RWPE2 (cell line): Measurements from ENCODE around the gene HUS1.

Source experiments
- ATAC-seq: fragments of 200-7000 bp; cut with Tn5 transposase; 3 replicates; pipeline ENCODE4 v1.9.1; 2021; ENCODE audit warnings: low read depth
- DNase-seq: peaks from one replicate; pipeline ENCODE4 v3.0.0-alpha.2; 2020; ENCODE audit warnings: low spot score
- H3K27ac ChIP-seq: fragments of 450-650 bp; 2 replicates; pipeline ENCODE4 v1.5.1; 2017; ENCODE audit warnings: mild to moderate bottlenecking; ENCODE audit not compliant: poor library complexity, severe bottlenecking
- H3K27me3 ChIP-seq: fragments of 250-450 bp; sonication (Bioruptor Pico); 2 replicates; pipeline ENCODE4 v1.5.1; 2021; ENCODE audit warnings: mild to moderate bottlenecking, moderate library complexity; ENCODE audit not compliant: insufficient read depth, poor library complexity, severe bottlenecking
- H3K36me3 ChIP-seq: fragments of 250-450 bp; sonication (Bioruptor Pico); 2 replicates; pipeline ENCODE4 v1.5.1; 2020; ENCODE audit warnings: low read depth, mild to moderate bottlenecking, moderate library complexity
- H3K4me1 ChIP-seq: fragments of 250-450 bp; sonication (Bioruptor Pico); 2 replicates; pipeline ENCODE4 v1.5.1; 2021; ENCODE audit warnings: mild to moderate bottlenecking, moderate library complexity; ENCODE audit not compliant: insufficient read depth, poor library complexity, severe bottlenecking
- H3K4me3 ChIP-seq: fragments of 250-450 bp; sonication (Bioruptor Pico); 2 replicates; pipeline ENCODE4 v1.5.1; 2021; ENCODE audit warnings: mild to moderate bottlenecking, moderate library complexity; ENCODE audit not compliant: severe bottlenecking
- H3K9me3 ChIP-seq: fragments of 250-450 bp; sonication (Bioruptor Pico); 2 replicates; pipeline ENCODE4 v1.5.1; 2021; ENCODE audit warnings: mild to moderate bottlenecking, moderate library complexity; ENCODE audit not compliant: severe bottlenecking
- TF ChIP-seq, protein P1 (sequence below): fragments of 450-650 bp; IDR thresholded peaks from one replicate; pipeline ENCODE4 v1.5.1; 2017; ENCODE audit warnings: mild to moderate bottlenecking, moderate library complexity; ENCODE audit not compliant: poor library complexity, severe bottlenecking

The HUS1 gene

DNA sequence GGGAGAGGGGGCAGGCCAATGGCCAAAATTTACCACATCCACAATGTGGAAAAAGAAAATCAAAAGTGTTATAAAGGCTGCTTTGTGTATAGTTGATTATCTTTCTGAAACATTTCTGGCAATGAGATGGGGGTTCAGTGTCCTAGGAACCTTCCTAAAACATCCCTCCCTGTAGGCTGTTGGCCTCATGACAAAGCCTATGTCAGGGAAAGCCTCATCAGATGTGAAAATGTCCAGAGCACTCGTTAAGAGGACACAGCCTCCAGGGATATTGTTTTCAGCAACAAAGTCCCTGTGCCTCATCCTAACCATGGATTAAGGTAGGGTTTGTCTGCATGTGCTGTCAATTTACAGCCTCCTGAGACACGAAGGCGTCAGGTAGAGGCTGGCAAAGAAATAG lies 32.5 kb upstream of the HUS1 start:
- Histone ChIP-seq H3K4me3 (no peak overlapping the region), H3K9me3 (no peaks in the 10 kb centered on the region), H3K27ac (no peak overlapping the region), H3K27me3 (no peaks in the 10 kb centered on the region), H3K4me1 (no peaks in the 10 kb centered on the region), H3K36me3 (no peaks in the 10 kb centered on the region)
- DNase-seq = no peak
- no peak for ATAC-seq
- TF ChIP-seq, protein P1, sequence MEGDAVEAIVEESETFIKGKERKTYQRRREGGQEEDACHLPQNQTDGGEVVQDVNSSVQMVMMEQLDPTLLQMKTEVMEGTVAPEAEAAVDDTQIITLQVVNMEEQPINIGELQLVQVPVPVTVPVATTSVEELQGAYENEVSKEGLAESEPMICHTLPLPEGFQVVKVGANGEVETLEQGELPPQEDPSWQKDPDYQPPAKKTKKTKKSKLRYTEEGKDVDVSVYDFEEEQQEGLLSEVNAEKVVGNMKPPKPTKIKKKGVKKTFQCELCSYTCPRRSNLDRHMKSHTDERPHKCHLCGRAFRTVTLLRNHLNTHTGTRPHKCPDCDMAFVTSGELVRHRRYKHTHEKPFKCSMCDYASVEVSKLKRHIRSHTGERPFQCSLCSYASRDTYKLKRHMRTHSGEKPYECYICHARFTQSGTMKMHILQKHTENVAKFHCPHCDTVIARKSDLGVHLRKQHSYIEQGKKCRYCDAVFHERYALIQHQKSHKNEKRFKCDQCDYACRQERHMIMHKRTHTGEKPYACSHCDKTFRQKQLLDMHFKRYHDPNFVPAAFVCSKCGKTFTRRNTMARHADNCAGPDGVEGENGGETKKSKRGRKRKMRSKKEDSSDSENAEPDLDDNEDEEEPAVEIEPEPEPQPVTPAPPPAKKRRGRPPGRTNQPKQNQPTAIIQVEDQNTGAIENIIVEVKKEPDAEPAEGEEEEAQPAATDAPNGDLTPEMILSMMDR = no peak

DNA sequence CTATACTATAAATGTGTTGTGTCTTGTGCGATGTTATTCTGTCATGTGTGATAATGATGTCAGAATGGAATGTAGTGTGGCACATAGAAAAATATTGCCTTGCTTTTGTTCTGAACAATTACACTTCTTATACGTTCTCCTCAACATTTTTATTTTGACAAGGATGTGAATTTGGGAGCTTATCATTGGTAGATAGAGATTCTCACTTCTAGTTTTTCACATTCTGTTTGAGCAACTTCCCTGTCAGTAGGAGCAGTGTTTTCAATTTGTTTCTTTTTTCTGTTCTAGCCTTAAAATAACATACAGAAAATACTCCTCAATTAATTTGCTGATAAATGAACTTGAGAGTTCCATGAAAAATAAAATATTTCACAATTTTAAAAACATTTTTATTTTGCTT lies 31.9 kb upstream of the HUS1 start:
- no peak overlapping the region for H3K27ac ChIP-seq
- no peak for DNase-seq
- TF ChIP-seq, protein P1 = no peak
- H3K4me1 ChIP-seq = no peaks in the 10 kb centered on the region
- H3K9me3 ChIP-seq = no peaks in the 10 kb centered on the region
- no peak for ATAC-seq
- H3K36me3 ChIP-seq = no peaks in the 10 kb centered on the region
- no peaks in the 10 kb centered on the region for H3K27me3 ChIP-seq
- no peak overlapping the region for H3K4me3 ChIP-seq

DNA sequence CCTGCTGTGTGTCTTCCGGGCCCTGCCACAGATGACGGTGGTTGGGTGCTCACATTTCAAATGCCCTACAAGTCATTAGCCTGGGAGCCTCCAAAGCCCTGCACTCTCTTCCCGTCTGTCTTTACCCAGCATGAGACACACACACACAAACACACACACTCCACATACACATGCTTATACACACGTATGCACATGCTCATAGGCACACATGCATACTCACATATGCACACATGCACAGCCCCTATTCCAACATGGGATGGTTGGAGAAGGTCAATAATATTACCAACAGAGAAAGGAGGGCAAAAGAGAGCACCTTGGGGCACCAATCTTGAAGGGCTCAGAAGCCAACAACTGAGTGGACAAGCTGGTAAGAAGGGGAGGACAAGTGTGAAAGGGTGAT lies 30.5 kb upstream of the HUS1 start:
- H3K36me3 ChIP-seq = no peaks in the 10 kb centered on the region
- no peak for ATAC-seq

DNA sequence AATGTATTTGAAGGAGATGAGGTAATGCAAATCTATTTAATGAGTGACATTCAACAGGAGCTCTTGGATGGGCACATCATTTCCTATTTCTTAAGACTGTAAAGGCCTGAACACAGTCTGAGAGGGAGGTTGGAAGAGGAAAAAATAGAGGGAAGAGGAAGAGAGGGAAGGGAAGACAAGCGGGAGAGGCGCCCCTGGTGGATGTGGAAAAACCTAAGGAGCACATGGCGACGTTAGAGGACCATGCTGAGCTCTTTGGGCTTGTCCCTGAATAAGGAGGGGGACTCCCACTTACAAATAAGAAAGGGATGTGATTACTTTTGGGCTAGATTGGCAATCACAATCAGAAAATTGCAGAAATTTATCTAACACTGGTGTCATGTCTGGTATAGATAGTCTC lies 29.8 kb upstream of the HUS1 start:
- no peak for DNase-seq
- TF ChIP-seq, protein P1 = no peak

More for the DNA sequence above, 30.5 kb upstream of the HUS1 start:
- H3K27ac ChIP-seq = no peak overlapping the region
- no peaks in the 10 kb centered on the region for H3K27me3 ChIP-seq
- H3K4me1 ChIP-seq = no peaks in the 10 kb centered on the region
- TF ChIP-seq, protein P1 = no peak
- no peak for DNase-seq
- H3K4me3 ChIP-seq = no peak overlapping the region
- H3K9me3 ChIP-seq = no peaks in the 10 kb centered on the region

DNA sequence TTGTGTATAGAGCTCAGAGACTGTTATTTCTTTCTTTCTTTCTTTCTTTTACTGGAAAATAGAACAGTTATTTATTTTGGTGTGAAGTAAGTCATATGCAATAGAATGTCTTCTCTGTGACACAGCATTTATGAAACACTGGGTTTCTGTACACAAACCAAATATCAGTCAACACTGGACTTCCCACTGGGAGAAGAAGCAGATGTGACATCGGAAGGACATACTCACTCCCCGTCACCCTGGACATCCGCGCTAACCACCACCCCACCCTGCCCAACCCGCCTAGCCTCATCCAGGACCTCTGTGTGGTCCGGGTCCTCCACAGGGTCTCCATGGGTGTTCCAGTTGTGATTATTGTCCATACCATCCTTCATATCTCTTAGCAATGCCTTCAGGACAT lies 27.5 kb upstream of the HUS1 start:
- no peaks in the 10 kb centered on the region for H3K36me3 ChIP-seq
- TF ChIP-seq, protein P1 = no peak
- no peaks in the 10 kb centered on the region for H3K9me3 ChIP-seq
- no peaks in the 10 kb centered on the region for H3K4me1 ChIP-seq
- H3K4me3 ChIP-seq = no peak overlapping the region
- DNase-seq (no peak), ATAC-seq (no peak)
- no peaks in the 10 kb centered on the region for H3K27me3 ChIP-seq
- no peak overlapping the region for H3K27ac ChIP-seq

More for the DNA sequence above, 29.8 kb upstream of the HUS1 start:
- Histone ChIP-seq H3K4me1 (no peaks in the 10 kb centered on the region), H3K4me3 (no peak overlapping the region), H3K27me3 (no peaks in the 10 kb centered on the region), H3K9me3 (no peaks in the 10 kb centered on the region), H3K27ac (no peak overlapping the region), H3K36me3 (no peaks in the 10 kb centered on the region)
- ATAC-seq = no peak
